ENCODE results near the gene HSD17B13.
"Not testable (repeated sequence)": the region's sequence is repeated elsewhere in the genome, so short reads cannot be mapped to it uniquely, and the experiment has no call there.

GRCh38 chr4:87315000-87315399 lies 7.7 kb downstream of the HSD17B13 start:
- not testable (repeated sequence) for TF ChIP-seq CTCF, EP300 (IDR thresholded peaks at IDR 0.05)
